ENCODE measurements around the gene MAP3K14. TPM values are rescaled to one million over a fixed set of nuclear protein-coding genes. Genes with fewer than 3 reads are reported as not detected.

Gene MAP3K14
- total RNA-seq, 1 experiment from 2014 or later = 7.8 TPM

- peaks cover 13 to 17% of the 10 kb centered on the region in 2 experiments for H3K4me1 Mint-ChIP-seq
- peak overlapping the region; percentile 64 to 77; a peak in 3 of 5 replicates for H3K4me3 Mint-ChIP-seq
- peak overlapping the region in 1 of 3 experiments; percentile 47; a peak in 1 of 7 replicates for H3K27ac Mint-ChIP-seq
- no CpG with 5 or more reads among the region's 18 CpGs for WGBS (ENCODE audit: extremely low coverage, insufficient read length, low lambda C conversion rate)
- no peak overlapping the region for H2AFZ ChIP-seq (ENCODE audit: low read length)
- no peak overlapping the region for H3K56ac ChIP-seq (ENCODE audit: insufficient read length, low read depth, low read length)
- no peak overlapping the region for H3K23ac ChIP-seq (ENCODE audit: insufficient read length, low read depth, low read length)
- H3K4me2 ChIP-seq (ENCODE audit: insufficient read depth, insufficient read length, low read length) = peak overlapping the region; percentile 45
- H3K4ac ChIP-seq (ENCODE audit: low read depth, low read length) = no peak overlapping the region
- H4K8ac ChIP-seq (replicated peaks; ENCODE audit: insufficient read length, low read depth, low read length) = no peak overlapping the region
- H2BK5ac ChIP-seq (ENCODE audit: insufficient read length, low read length) = no peak overlapping the region
- peaks cover 2 to 22% (median 16%) of the 10 kb centered on the region in 3 experiments; a peak in 6 of 7 replicates for H3K36me3 Mint-ChIP-seq (ENCODE audit: insufficient read depth in 1 of 3, low read depth in 3 of 3)
- no peak overlapping the region for H3T11ph ChIP-seq (ENCODE audit: low read length)
- H3K27ac ChIP-seq (ENCODE audit: insufficient read length, low read depth, low read length) = no peak overlapping the region
- H3K23me2 ChIP-seq (ENCODE audit: insufficient read length, low read depth, low read length, poor library complexity, severe bottlenecking) = peaks cover 9% of the 10 kb centered on the region
- no peaks in the 10 kb centered on the region for H3K27me3 ChIP-seq (ENCODE audit: insufficient read depth, low read length)
- peak overlapping the region; percentile 74; the same call in 1 of the 2 replicates for H3K14ac ChIP-seq (ENCODE audit: insufficient read depth, low read length)
- TF ChIP-seq CTCF (conservative IDR thresholded peaks at IDR 0.05) = no peak
- H3K79me1 ChIP-seq (ENCODE audit: insufficient read depth, low read depth, low read length, poor library complexity, severe bottlenecking) = no peaks in the 10 kb centered on the region
- H3K9me3 ChIP-seq (ENCODE audit: control insufficient read depth, low read depth, low read length) = no peaks in the 10 kb centered on the region
- no peak overlapping the region for H4K91ac ChIP-seq (ENCODE audit: insufficient read length, low read depth, low read length)
- H4K5ac ChIP-seq (ENCODE audit: insufficient read length, low read depth, low read length) = no peak overlapping the region
- H3K9me3 Mint-ChIP-seq = no peaks in the 10 kb centered on the region
- peak overlapping the region; percentile 47 for H3K18ac ChIP-seq (ENCODE audit: insufficient read length, low read depth, low read length)
- peaks cover 21% of the 10 kb centered on the region for H3K27me3 Mint-ChIP-seq (ENCODE audit: low read depth)
- no peaks in the 10 kb centered on the region for H4K20me1 ChIP-seq (ENCODE audit: control insufficient read depth, insufficient read depth, insufficient read length)
- H2BK12ac ChIP-seq (ENCODE audit: insufficient read length, low read depth, low read length) = no peak overlapping the region
- H2BK15ac ChIP-seq (ENCODE audit: low read depth, low read length) = no peak overlapping the region
- H3K79me2 ChIP-seq (ENCODE audit: insufficient read depth, low read length) = no peaks in the 10 kb centered on the region
- no peak overlapping the region for H2BK120ac ChIP-seq (ENCODE audit: low read depth, low read length, poor library complexity, severe bottlenecking)
- H3K4me1 ChIP-seq (ENCODE audit: insufficient read depth, low read length) = no peaks in the 10 kb centered on the region
- no peak overlapping the region for H3K9ac ChIP-seq (ENCODE audit: extremely low read depth, insufficient read length, low read length)
- no peak overlapping the region for H2BK20ac ChIP-seq (ENCODE audit: low read depth, low read length, poor library complexity, severe bottlenecking)
- peak; percentile 36 for DNase-seq
- H2AK5ac ChIP-seq (ENCODE audit: insufficient read length, low read length) = no peak overlapping the region
These were observed 54.0 kb downstream of the MAP3K14 start for GRCh38 chr17:45262516-45263476.
